ENCODE measurements around the gene SIK2. TPM values are rescaled to one million over a fixed set of nuclear protein-coding genes. Genes with fewer than 3 reads are reported as not detected.

Gene SIK2
- total and polyA plus RNA-seq, 2 donors, result 4.5 to 5.3 TPM

DNA sequence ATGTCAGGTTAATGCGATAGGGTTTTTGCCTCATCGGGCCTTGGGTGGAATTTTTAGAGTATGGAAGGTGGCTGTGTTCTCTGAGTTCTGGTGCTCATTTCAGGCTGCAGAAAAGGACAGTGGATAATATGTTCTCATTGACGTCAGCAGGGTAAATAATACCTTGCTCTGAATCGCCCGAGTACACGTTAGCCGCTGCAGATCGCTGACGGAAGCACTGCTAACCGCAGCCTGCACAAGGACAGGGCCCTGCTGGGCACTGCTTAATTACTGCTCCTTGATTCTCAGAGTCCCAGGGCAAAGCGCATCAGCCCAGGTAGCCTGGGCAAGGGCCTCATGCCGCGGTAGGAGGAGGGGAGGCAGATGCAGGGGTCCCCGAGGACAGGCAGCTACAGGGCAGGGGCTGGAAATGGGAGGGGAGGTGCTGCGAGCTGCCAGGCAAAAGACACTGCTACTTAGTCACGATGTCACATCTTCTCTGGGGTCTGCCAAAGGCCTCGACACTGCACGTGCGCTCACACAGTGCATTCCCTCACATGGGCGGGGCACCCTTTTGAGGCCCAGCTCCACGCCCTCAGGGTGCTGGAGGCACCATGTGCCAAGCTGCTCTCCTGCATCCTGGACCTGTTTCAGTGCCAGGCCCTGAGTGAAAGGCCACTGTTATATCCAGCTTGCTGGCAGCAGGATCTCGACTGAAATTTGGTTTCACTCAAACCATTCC, 128.8 kb downstream of the SIK2 start:
- 94% methylated on average over 22 of the region's 22 CpGs for WGBS
- Histone ChIP-seq H3K4me1 (ENCODE audit: control insufficient read depth in 2 of 2, insufficient read depth in 2 of 2, low read length in 2 of 2) (peaks cover 0 to 37% of the 10 kb centered on the region in 2 donors), H3K27ac (ENCODE audit: low read depth in 1 of 2, low read length in 1 of 2) (peak overlapping the region in 1 of 2 donors; percentile 37), H3K9me3 (ENCODE audit: control insufficient read depth in 2 of 2, insufficient read depth in 1 of 2, low read length in 1 of 2) (no peaks in the 10 kb centered on the region), H3K27me3 (ENCODE audit: control insufficient read depth in 2 of 2, insufficient read depth in 1 of 2, low read length in 1 of 2) (no peaks in the 10 kb centered on the region), H3K4me3 (ENCODE audit: low read length in 2 of 2) (no peak overlapping the region), H3K36me3 (ENCODE audit: control insufficient read depth in 2 of 2, insufficient read depth in 2 of 2, low read length in 1 of 2) (peaks cover 16 to 28% of the 10 kb centered on the region in 2 donors)
- DNase-seq (ENCODE audit: low read depth in 6 of 9, low spot score in 9 of 9), result no peak

DNA sequence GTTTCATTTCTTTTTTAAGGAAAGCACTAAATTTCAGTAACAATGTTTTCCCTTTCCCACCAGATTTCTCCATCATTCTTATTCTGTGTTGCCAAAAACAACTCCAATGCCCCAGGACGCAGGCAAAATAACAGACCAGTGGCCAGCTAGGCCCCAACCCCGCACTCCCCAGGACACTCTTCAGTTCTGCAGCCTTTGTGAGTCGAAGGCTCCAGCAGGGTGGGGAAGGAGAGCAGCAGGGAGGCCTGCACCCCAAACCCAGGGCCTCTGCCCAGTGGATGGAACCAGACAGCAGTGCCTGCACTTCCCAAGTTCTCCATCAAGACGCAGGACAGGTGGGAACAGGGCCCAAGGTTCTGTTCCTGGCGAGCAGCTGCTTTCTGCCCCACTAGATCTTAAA, 129.6 kb downstream of the SIK2 start:
- Histone ChIP-seq H3K4me1 (ENCODE audit: control insufficient read depth in 2 of 2, insufficient read depth in 2 of 2, low read length in 2 of 2) (peaks cover 0 to 45% of the 10 kb centered on the region in 2 donors), H3K27me3 (ENCODE audit: control insufficient read depth in 2 of 2, insufficient read depth in 1 of 2, low read length in 1 of 2) (no peaks in the 10 kb centered on the region), H3K9me3 (ENCODE audit: control insufficient read depth in 2 of 2, insufficient read depth in 1 of 2, low read length in 1 of 2) (no peaks in the 10 kb centered on the region), H3K27ac (ENCODE audit: low read depth in 1 of 2, low read length in 1 of 2) (peak overlapping the region in 1 of 2 donors; percentile 7), H3K36me3 (ENCODE audit: control insufficient read depth in 2 of 2, insufficient read depth in 2 of 2, low read length in 1 of 2) (peaks cover 16 to 20% of the 10 kb centered on the region in 2 donors), H3K4me3 (ENCODE audit: low read length in 2 of 2) (no peak overlapping the region)
- WGBS, result 97% methylated on average over 5 of the region's 5 CpGs
- DNase-seq (ENCODE audit: low read depth in 6 of 9, low spot score in 9 of 9), result no peak

DNA sequence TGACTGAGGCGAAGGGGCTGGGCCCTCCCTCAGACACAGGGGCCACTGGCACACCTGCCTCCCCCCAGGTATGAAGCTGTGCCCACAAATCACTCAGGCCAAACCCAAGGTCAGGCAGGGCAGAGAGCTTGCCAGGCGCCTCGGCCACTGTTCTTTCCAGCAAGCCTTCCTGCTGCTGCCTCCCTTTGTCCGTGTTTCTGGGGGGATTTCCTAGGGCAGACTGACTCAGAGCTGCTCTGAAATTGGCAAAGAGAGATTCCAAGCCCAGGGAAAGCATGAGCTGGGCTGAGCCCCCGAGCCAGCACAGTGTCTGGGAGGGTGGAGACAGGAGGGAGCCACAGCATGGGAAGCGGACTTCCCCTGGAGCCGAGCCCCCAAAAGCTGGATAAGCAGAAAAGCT, 130.8 kb downstream of the SIK2 start:
- peaks cover 0 to 48% of the 10 kb centered on the region in 2 donors for H3K4me1 ChIP-seq (ENCODE audit: control insufficient read depth in 2 of 2, insufficient read depth in 2 of 2, low read length in 2 of 2)
- no peak overlapping the region for H3K4me3 ChIP-seq (ENCODE audit: low read length in 2 of 2)
- WGBS, result 96% methylated on average over 7 of the region's 7 CpGs
- H3K27ac ChIP-seq (ENCODE audit: low read depth in 1 of 2, low read length in 1 of 2), result peak overlapping the region; percentile 38 to 89
- DNase-seq (ENCODE audit: low read depth in 6 of 9, low spot score in 9 of 9), result no peak
- no peaks in the 10 kb centered on the region for H3K9me3 ChIP-seq (ENCODE audit: control insufficient read depth in 2 of 2, insufficient read depth in 1 of 2, low read length in 1 of 2)
- peaks cover 13 to 18% of the 10 kb centered on the region in 2 donors for H3K36me3 ChIP-seq (ENCODE audit: control insufficient read depth in 2 of 2, insufficient read depth in 2 of 2, low read length in 1 of 2)
- no peaks in the 10 kb centered on the region for H3K27me3 ChIP-seq (ENCODE audit: control insufficient read depth in 2 of 2, insufficient read depth in 1 of 2, low read length in 1 of 2)

DNA sequence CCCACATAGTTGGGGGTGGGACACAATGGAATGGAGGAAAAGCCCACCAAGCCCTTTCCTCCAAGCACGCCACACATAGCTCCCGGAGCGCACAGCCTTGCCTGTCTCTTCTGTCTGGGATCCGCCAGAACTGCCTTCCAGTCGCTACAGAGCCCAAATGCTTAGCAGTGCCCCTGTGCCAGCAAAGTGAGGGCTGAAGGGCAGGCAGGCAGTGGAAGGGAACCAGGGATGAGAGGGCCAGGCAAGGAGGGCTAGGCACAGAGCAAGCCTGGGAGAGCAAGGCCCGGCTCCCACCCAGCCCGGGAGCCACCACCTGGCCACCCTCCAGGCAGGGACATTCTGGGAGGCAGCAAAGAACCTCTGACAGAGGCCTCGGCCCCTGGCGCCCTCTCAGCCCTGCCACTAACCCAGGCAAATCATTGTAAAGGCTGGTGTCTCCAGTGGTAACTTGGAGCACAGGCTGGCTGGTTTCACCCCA, 131.4 kb downstream of the SIK2 start:
- Histone ChIP-seq H3K4me3 (ENCODE audit: low read length in 2 of 2) (no peak overlapping the region), H3K4me1 (ENCODE audit: control insufficient read depth in 2 of 2, insufficient read depth in 2 of 2, low read length in 2 of 2) (peaks cover 0 to 48% of the 10 kb centered on the region in 2 donors), H3K36me3 (ENCODE audit: control insufficient read depth in 2 of 2, insufficient read depth in 2 of 2, low read length in 1 of 2) (peaks cover 19 to 24% of the 10 kb centered on the region in 2 donors), H3K27me3 (ENCODE audit: control insufficient read depth in 2 of 2, insufficient read depth in 1 of 2, low read length in 1 of 2) (no peaks in the 10 kb centered on the region), H3K27ac (ENCODE audit: low read depth in 1 of 2, low read length in 1 of 2) (peak overlapping the region; percentile 53 to 89), H3K9me3 (ENCODE audit: control insufficient read depth in 2 of 2, insufficient read depth in 1 of 2, low read length in 1 of 2) (no peaks in the 10 kb centered on the region)
- 97% methylated on average over 9 of the region's 9 CpGs for WGBS
- no peak for DNase-seq (ENCODE audit: low read depth in 6 of 9, low spot score in 9 of 9)

DNA sequence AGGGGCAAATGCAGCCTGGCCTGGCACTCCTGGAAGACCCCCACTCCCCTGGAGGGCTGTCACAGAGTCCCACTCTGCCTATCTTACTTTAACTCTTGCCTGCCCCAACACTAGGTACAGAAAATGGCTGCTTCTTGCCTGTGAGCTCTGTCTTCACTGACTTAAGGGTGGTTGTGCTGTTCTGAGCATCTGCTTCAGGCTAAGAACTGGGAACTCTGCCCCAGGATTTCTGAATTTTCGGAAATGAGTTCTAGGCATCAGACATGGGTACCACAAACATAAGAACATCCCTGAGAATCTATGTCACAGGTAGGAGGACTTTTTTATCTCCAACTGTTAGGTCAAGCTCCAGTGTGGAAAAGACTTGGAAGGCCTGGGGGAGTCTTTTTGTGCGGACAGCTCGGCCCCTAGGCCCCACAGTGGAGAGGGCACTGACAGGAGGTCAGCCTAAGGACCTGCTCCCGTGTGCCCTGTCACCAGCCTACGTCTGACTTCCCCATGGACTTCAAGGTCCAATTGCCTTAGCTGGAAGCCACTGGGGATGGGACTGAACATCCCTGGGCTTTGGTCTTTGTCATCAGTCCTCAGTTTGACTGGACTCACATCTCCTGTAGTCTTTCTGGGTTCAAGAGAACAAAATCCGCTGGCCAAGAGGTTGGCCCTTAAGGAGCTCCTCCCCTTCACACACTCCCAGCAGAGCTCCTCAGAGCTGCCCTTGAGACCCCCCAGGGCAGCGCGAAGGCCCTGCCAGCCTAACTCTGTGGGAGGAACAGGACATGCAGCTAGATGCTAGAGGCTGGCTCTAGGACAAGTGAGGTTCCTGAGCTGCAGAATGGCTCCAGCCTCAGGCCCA, 132.1 kb downstream of the SIK2 start:
- 91% methylated on average over 8 of the region's 8 CpGs for WGBS
- peaks cover 0 to 48% of the 10 kb centered on the region in 2 donors for H3K4me1 ChIP-seq (ENCODE audit: control insufficient read depth in 2 of 2, insufficient read depth in 2 of 2, low read length in 2 of 2)

DNA sequence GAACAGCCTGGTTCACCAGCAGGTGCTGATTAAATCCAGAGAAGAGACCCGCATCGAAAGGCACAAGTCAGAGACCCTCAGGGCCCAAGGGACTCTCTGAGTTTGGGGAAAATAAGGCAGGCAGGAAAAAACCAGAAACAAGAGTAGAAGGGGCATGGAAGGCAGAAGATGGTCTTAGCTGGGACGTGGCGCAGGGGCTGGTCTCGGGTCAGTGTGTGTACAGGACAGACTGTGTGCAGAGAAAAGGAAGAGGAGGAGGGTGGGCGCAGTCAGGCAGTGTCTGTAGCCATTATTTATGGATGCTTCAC, 132.7 kb downstream of the SIK2 start:
- Histone ChIP-seq H3K27ac (ENCODE audit: low read depth in 1 of 2, low read length in 1 of 2) (peak overlapping the region; percentile 88 to 89), H3K4me1 (ENCODE audit: control insufficient read depth in 2 of 2, insufficient read depth in 2 of 2, low read length in 2 of 2) (peaks cover 0 to 48% of the 10 kb centered on the region in 2 donors), H3K27me3 (ENCODE audit: control insufficient read depth in 2 of 2, insufficient read depth in 1 of 2, low read length in 1 of 2) (no peaks in the 10 kb centered on the region), H3K36me3 (ENCODE audit: control insufficient read depth in 2 of 2, insufficient read depth in 2 of 2, low read length in 1 of 2) (peaks cover 24 to 27% of the 10 kb centered on the region in 2 donors), H3K9me3 (ENCODE audit: control insufficient read depth in 2 of 2, insufficient read depth in 1 of 2, low read length in 1 of 2) (no peaks in the 10 kb centered on the region), H3K4me3 (ENCODE audit: low read length in 2 of 2) (no peak overlapping the region)
- WGBS, result 93% methylated on average over 6 of the region's 6 CpGs
- no peak for DNase-seq (ENCODE audit: low read depth in 6 of 9, low spot score in 9 of 9)

More for the DNA sequence above, 132.1 kb downstream of the SIK2 start:
- Histone ChIP-seq H3K27ac (ENCODE audit: low read depth in 1 of 2, low read length in 1 of 2) (peak overlapping the region; percentile 88 to 89), H3K36me3 (ENCODE audit: control insufficient read depth in 2 of 2, insufficient read depth in 2 of 2, low read length in 1 of 2) (peaks cover 24 to 27% of the 10 kb centered on the region in 2 donors), H3K9me3 (ENCODE audit: control insufficient read depth in 2 of 2, insufficient read depth in 1 of 2, low read length in 1 of 2) (no peaks in the 10 kb centered on the region), H3K27me3 (ENCODE audit: control insufficient read depth in 2 of 2, insufficient read depth in 1 of 2, low read length in 1 of 2) (no peaks in the 10 kb centered on the region), H3K4me3 (ENCODE audit: low read length in 2 of 2) (no peak overlapping the region)
- no peak for DNase-seq (ENCODE audit: low read depth in 6 of 9, low spot score in 9 of 9)

DNA sequence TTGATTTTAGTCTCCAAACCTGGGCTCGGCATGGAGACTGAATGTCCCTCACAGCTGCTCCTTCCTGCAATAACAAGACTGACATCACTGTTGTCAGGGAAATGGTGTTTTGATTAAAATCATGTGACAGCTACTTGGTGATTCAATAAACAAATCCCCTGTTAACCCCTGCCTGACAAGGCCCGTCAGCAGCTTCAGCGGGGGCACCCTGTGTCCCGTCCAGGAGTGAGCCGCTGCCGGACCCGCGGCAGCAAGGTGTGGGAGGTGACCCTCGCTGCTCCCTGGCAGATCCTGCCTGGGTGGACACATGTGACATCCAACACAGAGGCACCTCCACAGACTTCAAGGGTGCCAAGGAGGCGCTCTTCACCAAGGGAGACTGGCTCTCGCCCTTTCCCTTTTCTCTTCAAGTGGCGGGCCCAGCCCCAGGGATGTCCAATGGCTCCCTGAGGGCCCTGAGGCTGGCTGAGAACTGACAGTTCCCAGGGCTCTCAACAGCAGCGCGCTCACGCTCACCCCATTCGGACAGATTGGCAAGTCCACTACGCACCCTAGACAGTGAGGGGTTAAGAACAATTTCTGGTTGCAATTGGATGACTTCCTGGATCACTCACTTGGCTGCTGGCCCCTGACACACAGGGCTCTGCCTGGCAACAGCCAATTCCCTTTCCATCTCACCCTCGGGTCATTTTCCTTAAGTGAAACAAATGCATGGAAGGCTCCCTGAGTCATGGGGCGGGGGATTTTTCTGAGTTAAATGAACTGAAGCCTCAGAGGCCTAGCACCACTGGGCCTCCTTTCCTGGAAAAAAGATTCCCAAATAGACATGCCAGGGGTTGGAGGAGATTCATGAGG, 133.2 kb downstream of the SIK2 start:
- H3K36me3 ChIP-seq (ENCODE audit: control insufficient read depth in 2 of 2, insufficient read depth in 2 of 2, low read length in 1 of 2), result peaks cover 27 to 28% of the 10 kb centered on the region in 2 donors
- peaks cover 0 to 48% of the 10 kb centered on the region in 2 donors for H3K4me1 ChIP-seq (ENCODE audit: control insufficient read depth in 2 of 2, insufficient read depth in 2 of 2, low read length in 2 of 2)
- DNase-seq (ENCODE audit: low read depth in 6 of 9, low spot score in 9 of 9), result peak in 2 of 9 donors; percentile 15 to 31
- H3K9me3 ChIP-seq (ENCODE audit: control insufficient read depth in 2 of 2, insufficient read depth in 1 of 2, low read length in 1 of 2), result no peaks in the 10 kb centered on the region
- H3K27ac ChIP-seq (ENCODE audit: low read depth in 1 of 2, low read length in 1 of 2), result peak overlapping the region; percentile 88 to 89
- 91% methylated on average over 19 of the region's 19 CpGs for WGBS
- no peaks in the 10 kb centered on the region for H3K27me3 ChIP-seq (ENCODE audit: control insufficient read depth in 2 of 2, insufficient read depth in 1 of 2, low read length in 1 of 2)
- H3K4me3 ChIP-seq (ENCODE audit: low read length in 2 of 2), result no peak overlapping the region

DNA sequence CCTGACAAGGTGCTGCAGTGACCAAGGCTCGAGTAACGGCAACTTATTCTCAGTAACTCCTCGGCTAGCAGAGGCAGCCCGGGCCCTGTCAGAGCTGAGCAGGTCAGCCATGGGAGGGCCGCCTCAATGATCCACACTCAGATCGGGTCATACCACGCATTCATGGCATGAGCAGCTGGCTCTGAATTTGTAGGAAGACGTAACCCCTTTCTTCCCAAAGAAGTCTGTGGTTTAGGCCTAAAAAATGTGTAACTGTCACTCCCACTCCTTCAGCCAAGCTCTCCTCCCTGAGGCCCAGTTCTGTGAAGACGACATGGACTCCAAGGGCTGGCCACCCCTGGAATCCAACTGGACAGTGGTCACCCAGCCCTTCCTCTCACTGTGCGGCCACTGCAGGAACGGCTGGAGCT, 133.9 kb downstream of the SIK2 start:
- peak overlapping the region; percentile 87 to 89 for H3K27ac ChIP-seq (ENCODE audit: low read depth in 1 of 2, low read length in 1 of 2)
- peaks cover 0 to 45% of the 10 kb centered on the region in 2 donors for H3K4me1 ChIP-seq (ENCODE audit: control insufficient read depth in 2 of 2, insufficient read depth in 2 of 2, low read length in 2 of 2)
- DNase-seq (ENCODE audit: low read depth in 6 of 9, low spot score in 9 of 9), result no peak
- peaks cover 27 to 35% of the 10 kb centered on the region in 2 donors for H3K36me3 ChIP-seq (ENCODE audit: control insufficient read depth in 2 of 2, insufficient read depth in 2 of 2, low read length in 1 of 2)
- no peaks in the 10 kb centered on the region for H3K27me3 ChIP-seq (ENCODE audit: control insufficient read depth in 2 of 2, insufficient read depth in 1 of 2, low read length in 1 of 2)
- 96% methylated on average over 11 of the region's 11 CpGs for WGBS
- no peak overlapping the region for H3K4me3 ChIP-seq (ENCODE audit: low read length in 2 of 2)
- no peaks in the 10 kb centered on the region for H3K9me3 ChIP-seq (ENCODE audit: control insufficient read depth in 2 of 2, insufficient read depth in 1 of 2, low read length in 1 of 2)
